ENCODE data around the gene GJB6. TPM values are rescaled to one million over a fixed set of nuclear protein-coding genes. Genes with fewer than 3 reads are reported as not detected.

GJB6 gene
- total RNA-seq, 1 donor from 2014 or later, result 7.7 TPM

- no peak for DNase-seq (ENCODE audit: extremely low spot score, unreplicated experiment)
- Mint-ChIP-seq H3K9me3 (no peaks in the 10 kb centered on the region), H3K27ac (no peak overlapping the region), H3K27me3 (peaks cover 17% of the 10 kb centered on the region), H3K36me3 (no peaks in the 10 kb centered on the region), H3K4me1 (ENCODE audit: unreplicated experiment) (no peaks in the 10 kb centered on the region), H3K4me3 (no peak overlapping the region)
- TF ChIP-seq CTCF (conservative IDR thresholded peaks at IDR 0.05), result no peak
Measured at GRCh38 chr13:20221772-20222171, 10.3 kb downstream of the GJB6 start.

- no peak for DNase-seq (ENCODE audit: extremely low spot score, unreplicated experiment)
- Mint-ChIP-seq H3K4me3 (no peak overlapping the region), H3K9me3 (no peaks in the 10 kb centered on the region), H3K4me1 (ENCODE audit: unreplicated experiment) (no peaks in the 10 kb centered on the region), H3K36me3 (no peaks in the 10 kb centered on the region), H3K27me3 (peaks cover 14% of the 10 kb centered on the region), H3K27ac (no peak overlapping the region)
- no peak for TF ChIP-seq CTCF (conservative IDR thresholded peaks at IDR 0.05)
Measured at GRCh38 chr13:20219577-20219976, 12.5 kb downstream of the GJB6 start.

- no peak for TF ChIP-seq CTCF (conservative IDR thresholded peaks at IDR 0.05)
- no peak for DNase-seq (ENCODE audit: extremely low spot score, unreplicated experiment)
- H3K36me3 Mint-ChIP-seq, result no peaks in the 10 kb centered on the region
- no peak overlapping the region for H3K4me3 Mint-ChIP-seq
- H3K4me1 Mint-ChIP-seq (ENCODE audit: unreplicated experiment), result no peaks in the 10 kb centered on the region
- H3K27me3 Mint-ChIP-seq, result peaks cover 17% of the 10 kb centered on the region
- no peak overlapping the region for H3K27ac Mint-ChIP-seq
- no peaks in the 10 kb centered on the region for H3K9me3 Mint-ChIP-seq
Measured at GRCh38 chr13:20217168-20217567, 15.0 kb downstream of the GJB6 start.

GRCh38 chr13:20209948-20210347 lies 22.2 kb downstream of the GJB6 start:
- no peak for TF ChIP-seq CTCF (conservative IDR thresholded peaks at IDR 0.05)
- Mint-ChIP-seq H3K9me3 (peaks cover 5% of the 10 kb centered on the region), H3K4me1 (ENCODE audit: unreplicated experiment) (peaks cover 6% of the 10 kb centered on the region), H3K4me3 (no peak overlapping the region), H3K27me3 (peaks cover 14% of the 10 kb centered on the region), H3K27ac (no peak overlapping the region), H3K36me3 (no peaks in the 10 kb centered on the region)
- DNase-seq (ENCODE audit: extremely low spot score, unreplicated experiment), result no peak

- no peak for TF ChIP-seq CTCF (conservative IDR thresholded peaks at IDR 0.05)
- no peak for DNase-seq (ENCODE audit: extremely low spot score, unreplicated experiment)
- Mint-ChIP-seq H3K4me3 (no peak overlapping the region), H3K36me3 (no peaks in the 10 kb centered on the region), H3K4me1 (ENCODE audit: unreplicated experiment) (peaks cover 6% of the 10 kb centered on the region), H3K27ac (no peak overlapping the region), H3K9me3 (peaks cover 5% of the 10 kb centered on the region), H3K27me3 (peaks cover 8% of the 10 kb centered on the region)
Measured at GRCh38 chr13:20206698-20207235, 25.4 kb downstream of the GJB6 start.

Measured in type B pancreatic cell (in vitro differentiated cells).